ENCODE measurements around the gene BCL2A1.
A peak's percentile ranks its signal among the peaks of the same experiment; 100 is the strongest.

Gene BCL2A1

GRCh38 chr15:79962178-79962577 lies 8.8 kb downstream of the BCL2A1 start:
- H3K9me3 ChIP-seq: no peaks in the 10 kb centered on the region
- TF ChIP-seq Cebpa-rat (IDR thresholded peaks at IDR 0.05): no peak
- no peak overlapping the region for H3K4me3 ChIP-seq
- H3K4me2 ChIP-seq: no peak overlapping the region
- no peaks in the 10 kb centered on the region for H3K27me3 ChIP-seq
- no peaks in the 10 kb centered on the region for H4K20me1 ChIP-seq
- no peak overlapping the region for H3K9ac ChIP-seq
- no peaks in the 10 kb centered on the region for H3K36me3 ChIP-seq
- no peak overlapping the region for H3K27ac ChIP-seq
- H3K4me1 ChIP-seq: no peaks in the 10 kb centered on the region

- no peaks in the 10 kb centered on the region for H3K36me3 ChIP-seq
- H3K27me3 ChIP-seq: no peaks in the 10 kb centered on the region
- no peak for TF ChIP-seq Cebpa-rat (IDR thresholded peaks at IDR 0.05)
- no peak overlapping the region for H3K27ac ChIP-seq
- H3K4me3 ChIP-seq: no peak overlapping the region
- no peaks in the 10 kb centered on the region for H3K4me1 ChIP-seq
- H3K9me3 ChIP-seq: no peaks in the 10 kb centered on the region
- H3K9ac ChIP-seq: no peak overlapping the region
- H4K20me1 ChIP-seq: no peaks in the 10 kb centered on the region
- H3K4me2 ChIP-seq: no peak overlapping the region
Observed at GRCh38 chr15:79960502-79961212, 10.3 kb downstream of the BCL2A1 start.

GRCh38 chr15:79957741-79958140 lies 13.3 kb downstream of the BCL2A1 start:
- Histone ChIP-seq H3K4me3 (no peak overlapping the region), H3K9ac (no peak overlapping the region), H3K36me3 (no peaks in the 10 kb centered on the region), H4K20me1 (no peaks in the 10 kb centered on the region), H3K4me2 (no peak overlapping the region), H3K9me3 (no peaks in the 10 kb centered on the region), H3K4me1 (peaks cover 18% of the 10 kb centered on the region), H3K27ac (no peak overlapping the region), H3K27me3 (no peaks in the 10 kb centered on the region)
- no peak for TF ChIP-seq Cebpa-rat (IDR thresholded peaks at IDR 0.05)

GRCh38 chr15:79956354-79956939 lies 14.5 kb downstream of the BCL2A1 start:
- H3K9me3 ChIP-seq: no peaks in the 10 kb centered on the region
- H3K27me3 ChIP-seq: no peaks in the 10 kb centered on the region
- H3K4me1 ChIP-seq: peaks cover 18% of the 10 kb centered on the region
- H3K4me3 ChIP-seq: no peak overlapping the region
- H3K36me3 ChIP-seq: no peaks in the 10 kb centered on the region
- H3K9ac ChIP-seq: no peak overlapping the region
- no peaks in the 10 kb centered on the region for H4K20me1 ChIP-seq
- no peak for TF ChIP-seq Cebpa-rat (IDR thresholded peaks at IDR 0.05)
- no peak overlapping the region for H3K27ac ChIP-seq
- H3K4me2 ChIP-seq: no peak overlapping the region

- no peaks in the 10 kb centered on the region for H3K36me3 ChIP-seq
- H4K20me1 ChIP-seq: no peaks in the 10 kb centered on the region
- TF ChIP-seq Cebpa-rat (IDR thresholded peaks at IDR 0.05): no peak
- peak overlapping the region; percentile 40 for H3K4me2 ChIP-seq
- no peak overlapping the region for H3K9ac ChIP-seq
- H3K9me3 ChIP-seq: no peaks in the 10 kb centered on the region
- H3K4me3 ChIP-seq: no peak overlapping the region
- peaks cover 18% of the 10 kb centered on the region for H3K4me1 ChIP-seq
- no peak overlapping the region for H3K27ac ChIP-seq
- H3K27me3 ChIP-seq: no peaks in the 10 kb centered on the region
Observed at GRCh38 chr15:79954661-79955060, 16.3 kb downstream of the BCL2A1 start.

GRCh38 chr15:79953951-79954444 lies 17.0 kb downstream of the BCL2A1 start:
- Histone ChIP-seq H3K9me3 (no peaks in the 10 kb centered on the region), H3K9ac (no peak overlapping the region), H3K27ac (no peak overlapping the region), H3K36me3 (no peaks in the 10 kb centered on the region), H3K4me2 (peak overlapping the region; percentile 40; the same call in 1 of the 2 replicates), H3K4me1 (peaks cover 18% of the 10 kb centered on the region), H4K20me1 (no peaks in the 10 kb centered on the region), H3K4me3 (no peak overlapping the region), H3K27me3 (no peaks in the 10 kb centered on the region)
- no peak for TF ChIP-seq Cebpa-rat (IDR thresholded peaks at IDR 0.05)

GRCh38 chr15:79952329-79952728 lies 18.7 kb downstream of the BCL2A1 start:
- no peak overlapping the region for H3K4me3 ChIP-seq
- H3K27ac ChIP-seq: no peak overlapping the region
- peaks cover 18% of the 10 kb centered on the region for H3K4me1 ChIP-seq
- no peak for TF ChIP-seq Cebpa-rat (IDR thresholded peaks at IDR 0.05)
- no peaks in the 10 kb centered on the region for H3K36me3 ChIP-seq
- H3K27me3 ChIP-seq: no peaks in the 10 kb centered on the region
- no peaks in the 10 kb centered on the region for H3K9me3 ChIP-seq
- H3K4me2 ChIP-seq: no peak overlapping the region
- H4K20me1 ChIP-seq: no peaks in the 10 kb centered on the region
- H3K9ac ChIP-seq: no peak overlapping the region

- no peaks in the 10 kb centered on the region for H3K36me3 ChIP-seq
- H3K4me1 ChIP-seq: peaks cover 18% of the 10 kb centered on the region
- H3K4me2 ChIP-seq: no peak overlapping the region
- TF ChIP-seq Cebpa-rat (IDR thresholded peaks at IDR 0.05): no peak
- H3K9ac ChIP-seq: no peak overlapping the region
- H4K20me1 ChIP-seq: no peaks in the 10 kb centered on the region
- H3K27ac ChIP-seq: no peak overlapping the region
- H3K27me3 ChIP-seq: no peaks in the 10 kb centered on the region
- no peaks in the 10 kb centered on the region for H3K9me3 ChIP-seq
- H3K4me3 ChIP-seq: no peak overlapping the region
Observed at GRCh38 chr15:79950247-79950646, 20.7 kb downstream of the BCL2A1 start.

- Histone ChIP-seq H3K27ac (no peak overlapping the region), H3K4me2 (no peak overlapping the region), H3K9ac (no peak overlapping the region), H3K9me3 (no peaks in the 10 kb centered on the region), H3K4me3 (no peak overlapping the region), H4K20me1 (no peaks in the 10 kb centered on the region), H3K4me1 (0 out of 2 replicates have a peak, but pooled peaks cover 3% of the 10 kb centered on the region), H3K27me3 (no peaks in the 10 kb centered on the region), H3K36me3 (no peaks in the 10 kb centered on the region)
- TF ChIP-seq Cebpa-rat (IDR thresholded peaks at IDR 0.05): no peak
Observed at GRCh38 chr15:79948761-79949160, 22.2 kb downstream of the BCL2A1 start.

GRCh38 chr15:79948095-79948695 lies 22.8 kb downstream of the BCL2A1 start:
- Histone ChIP-seq H3K4me1 (no peaks in the 10 kb centered on the region), H3K9ac (no peak overlapping the region), H3K27ac (no peak overlapping the region), H3K9me3 (no peaks in the 10 kb centered on the region), H4K20me1 (no peaks in the 10 kb centered on the region), H3K27me3 (no peaks in the 10 kb centered on the region), H3K4me2 (no peak overlapping the region), H3K4me3 (no peak overlapping the region), H3K36me3 (no peaks in the 10 kb centered on the region)
- no peak for TF ChIP-seq Cebpa-rat (IDR thresholded peaks at IDR 0.05)
